SK-N-SH treated with all-trans-retinoic acid at 6 μM for 48 hours (cell line): ENCODE data around the gene EVI5.

Source experiments
- ATAC-seq: fragments of 200-7000 bp; cut with Tn5 transposase; 3 replicates; pipeline ENCODE4 v1.9.1; 2020; ENCODE audit warnings: mild to moderate bottlenecking, moderate library complexity
- ARNTL ChIP-seq: fragments of 450-650 bp; formaldehyde crosslinking; IDR thresholded peaks from 2 replicates; pipeline ENCODE4 v1.5.0; 2020; ENCODE audit warnings: low read depth, mild to moderate bottlenecking, moderate library complexity, borderline replicate concordance
- CREB5 ChIP-seq: fragments of 250-450 bp; sonication (Bioruptor Pico); IDR thresholded peaks from 2 replicates; pipeline ENCODE4 v1.5.1; 2020; ENCODE audit warnings: low read depth, mild to moderate bottlenecking, moderate library complexity
- CSDC2 ChIP-seq: fragments of 250-450 bp; sonication (Bioruptor Pico); IDR thresholded peaks from 2 replicates; pipeline ENCODE4 v1.5.0; 2020; ENCODE audit warnings: mild to moderate bottlenecking, moderate library complexity
- CSRNP3 ChIP-seq: fragments of 250-450 bp; sonication (Bioruptor Pico); IDR thresholded peaks from 2 replicates; pipeline ENCODE4 v1.5.1; 2021; ENCODE audit warnings: mild to moderate bottlenecking, moderate library complexity
- ESRRG ChIP-seq: fragments of 250-450 bp; sonication (Bioruptor Pico); IDR thresholded peaks from 2 replicates; pipeline ENCODE4 v1.6.1; 2021; ENCODE audit warnings: mild to moderate bottlenecking
- GLIS3 ChIP-seq: fragments of 250-450 bp; sonication (Bioruptor Pico); IDR thresholded peaks from 2 replicates; pipeline ENCODE4 v1.5.0; 2020; ENCODE audit warnings: mild to moderate bottlenecking, moderate library complexity
- ISL1 ChIP-seq: fragments of 250-450 bp; sonication (Bioruptor Pico); IDR thresholded peaks from 2 replicates; pipeline ENCODE4 v2.1.2; 2022; ENCODE audit warnings: mild to moderate bottlenecking, moderate library complexity
- OSR1 ChIP-seq: fragments of 250-450 bp; sonication (Bioruptor Pico); IDR thresholded peaks from 2 replicates; pipeline ENCODE4 v1.8.0; 2022; ENCODE audit warnings: moderate library complexity, mild to moderate bottlenecking, inconsistent platforms
- POU6F1 ChIP-seq: fragments of 250-450 bp; sonication (Bioruptor Pico); IDR thresholded peaks from 2 replicates; pipeline ENCODE4 v1.8.0; 2021; ENCODE audit warnings: low read depth, mild to moderate bottlenecking, moderate library complexity, borderline replicate concordance
- PPARA ChIP-seq: fragments of 250-450 bp; sonication (Bioruptor Pico); IDR thresholded peaks from 2 replicates; pipeline ENCODE4 v1.5.0; 2020; ENCODE audit warnings: mild to moderate bottlenecking, borderline replicate concordance
- RARB ChIP-seq: fragments of 250-450 bp; sonication (Bioruptor Pico); IDR thresholded peaks from 2 replicates; pipeline ENCODE4 v1.8.0; 2021; ENCODE audit warnings: mild to moderate bottlenecking, moderate library complexity
- SNAI2 ChIP-seq: fragments of 250-450 bp; sonication (Bioruptor Pico); IDR thresholded peaks from 2 replicates; pipeline ENCODE4 v1.5.0; 2020; ENCODE audit warnings: mild to moderate bottlenecking, moderate library complexity
- TCF4 ChIP-seq: fragments of 250-450 bp; sonication (Bioruptor Pico); IDR thresholded peaks from 2 replicates; pipeline ENCODE4 v1.8.0; 2021; ENCODE audit warnings: mild to moderate bottlenecking, moderate library complexity, borderline replicate concordance
- TOX ChIP-seq: fragments of 250-450 bp; sonication (Bioruptor Pico); IDR thresholded peaks from 2 replicates; pipeline ENCODE4 v1.8.0; 2021; ENCODE audit warnings: mild to moderate bottlenecking, moderate library complexity, borderline replicate concordance
- ZC3H10 ChIP-seq: fragments of 250-450 bp; sonication (Bioruptor Pico); IDR thresholded peaks from 2 replicates; pipeline ENCODE4 v1.5.1; 2021; ENCODE audit warnings: mild to moderate bottlenecking, moderate library complexity
- ZFP3 ChIP-seq: fragments of 250-450 bp; sonication (Bioruptor Pico); IDR thresholded peaks from 2 replicates; pipeline ENCODE4 v1.5.0; 2020; ENCODE audit warnings: mild to moderate bottlenecking, moderate library complexity
- ZNF565 ChIP-seq: fragments of 450-650 bp; formaldehyde crosslinking; conservative IDR thresholded peaks from 2 replicates; pipeline ENCODE4 v1.5.0; 2020; ENCODE audit warnings: low read depth, mild to moderate bottlenecking, moderate library complexity
- ZNF8 ChIP-seq: fragments of 450-650 bp; formaldehyde crosslinking; IDR thresholded peaks from 2 replicates; pipeline ENCODE4 v1.5.0; 2020; ENCODE audit warnings: mild to moderate bottlenecking, moderate library complexity
- TF ChIP-seq, protein P1 (sequence below): fragments of 250-450 bp; sonication (Bioruptor Pico); IDR thresholded peaks from 2 replicates; pipeline ENCODE4 v1.8.0; 2020; ENCODE audit warnings: mild to moderate bottlenecking, moderate library complexity, borderline replicate concordance
- TF ChIP-seq, protein P2 (sequence below): fragments of 250-450 bp; sonication (Bioruptor Pico); IDR thresholded peaks from 2 replicates; pipeline ENCODE4 v1.5.0; 2020; ENCODE audit warnings: mild to moderate bottlenecking, moderate library complexity

The EVI5 gene

GRCh38 chr1:92663775-92664174 is 121.1 kb downstream of the EVI5 start:
- no peak for ATAC-seq
- TF ChIP-seq CSDC2 (CRISPR knock-in tag), result no peak
- no peak for TF ChIP-seq ZFP3 (CRISPR knock-in tag)
- no peak for TF ChIP-seq TCF4
- no peak for TF ChIP-seq PPARA (CRISPR knock-in tag)
- TF ChIP-seq RARB, result no peak

GRCh38 chr1:92662048-92662447 is 122.9 kb downstream of the EVI5 start:
- no peak for TF ChIP-seq OSR1 (CRISPR knock-in tag)
- TF ChIP-seq, protein P1, sequence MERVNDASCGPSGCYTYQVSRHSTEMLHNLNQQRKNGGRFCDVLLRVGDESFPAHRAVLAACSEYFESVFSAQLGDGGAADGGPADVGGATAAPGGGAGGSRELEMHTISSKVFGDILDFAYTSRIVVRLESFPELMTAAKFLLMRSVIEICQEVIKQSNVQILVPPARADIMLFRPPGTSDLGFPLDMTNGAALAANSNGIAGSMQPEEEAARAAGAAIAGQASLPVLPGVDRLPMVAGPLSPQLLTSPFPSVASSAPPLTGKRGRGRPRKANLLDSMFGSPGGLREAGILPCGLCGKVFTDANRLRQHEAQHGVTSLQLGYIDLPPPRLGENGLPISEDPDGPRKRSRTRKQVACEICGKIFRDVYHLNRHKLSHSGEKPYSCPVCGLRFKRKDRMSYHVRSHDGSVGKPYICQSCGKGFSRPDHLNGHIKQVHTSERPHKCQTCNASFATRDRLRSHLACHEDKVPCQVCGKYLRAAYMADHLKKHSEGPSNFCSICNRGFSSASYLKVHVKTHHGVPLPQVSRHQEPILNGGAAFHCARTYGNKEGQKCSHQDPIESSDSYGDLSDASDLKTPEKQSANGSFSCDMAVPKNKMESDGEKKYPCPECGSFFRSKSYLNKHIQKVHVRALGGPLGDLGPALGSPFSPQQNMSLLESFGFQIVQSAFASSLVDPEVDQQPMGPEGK (CRISPR knock-in tag), result no peak
- TF ChIP-seq ZFP3 (CRISPR knock-in tag), result no peak
- no peak for TF ChIP-seq ZNF8
- TF ChIP-seq POU6F1, result no peak
- TF ChIP-seq CREB5 (CRISPR knock-in tag), result no peak
- TF ChIP-seq RARB, result no peak
- TF ChIP-seq TOX (CRISPR knock-in tag), result no peak
- no peak for TF ChIP-seq ESRRG (CRISPR knock-in tag)
- TF ChIP-seq ZNF565 (CRISPR knock-in tag), result no peak
- TF ChIP-seq, protein P2, sequence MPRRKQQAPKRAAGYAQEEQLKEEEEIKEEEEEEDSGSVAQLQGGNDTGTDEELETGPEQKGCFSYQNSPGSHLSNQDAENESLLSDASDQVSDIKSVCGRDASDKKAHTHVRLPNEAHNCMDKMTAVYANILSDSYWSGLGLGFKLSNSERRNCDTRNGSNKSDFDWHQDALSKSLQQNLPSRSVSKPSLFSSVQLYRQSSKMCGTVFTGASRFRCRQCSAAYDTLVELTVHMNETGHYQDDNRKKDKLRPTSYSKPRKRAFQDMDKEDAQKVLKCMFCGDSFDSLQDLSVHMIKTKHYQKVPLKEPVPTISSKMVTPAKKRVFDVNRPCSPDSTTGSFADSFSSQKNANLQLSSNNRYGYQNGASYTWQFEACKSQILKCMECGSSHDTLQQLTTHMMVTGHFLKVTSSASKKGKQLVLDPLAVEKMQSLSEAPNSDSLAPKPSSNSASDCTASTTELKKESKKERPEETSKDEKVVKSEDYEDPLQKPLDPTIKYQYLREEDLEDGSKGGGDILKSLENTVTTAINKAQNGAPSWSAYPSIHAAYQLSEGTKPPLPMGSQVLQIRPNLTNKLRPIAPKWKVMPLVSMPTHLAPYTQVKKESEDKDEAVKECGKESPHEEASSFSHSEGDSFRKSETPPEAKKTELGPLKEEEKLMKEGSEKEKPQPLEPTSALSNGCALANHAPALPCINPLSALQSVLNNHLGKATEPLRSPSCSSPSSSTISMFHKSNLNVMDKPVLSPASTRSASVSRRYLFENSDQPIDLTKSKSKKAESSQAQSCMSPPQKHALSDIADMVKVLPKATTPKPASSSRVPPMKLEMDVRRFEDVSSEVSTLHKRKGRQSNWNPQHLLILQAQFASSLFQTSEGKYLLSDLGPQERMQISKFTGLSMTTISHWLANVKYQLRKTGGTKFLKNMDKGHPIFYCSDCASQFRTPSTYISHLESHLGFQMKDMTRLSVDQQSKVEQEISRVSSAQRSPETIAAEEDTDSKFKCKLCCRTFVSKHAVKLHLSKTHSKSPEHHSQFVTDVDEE (CRISPR knock-in tag), result no peak
- TF ChIP-seq SNAI2 (CRISPR knock-in tag), result no peak
- TF ChIP-seq ARNTL (CRISPR knock-in tag), result no peak
- TF ChIP-seq ZC3H10, result no peak
- ATAC-seq, result no peak

DNA sequence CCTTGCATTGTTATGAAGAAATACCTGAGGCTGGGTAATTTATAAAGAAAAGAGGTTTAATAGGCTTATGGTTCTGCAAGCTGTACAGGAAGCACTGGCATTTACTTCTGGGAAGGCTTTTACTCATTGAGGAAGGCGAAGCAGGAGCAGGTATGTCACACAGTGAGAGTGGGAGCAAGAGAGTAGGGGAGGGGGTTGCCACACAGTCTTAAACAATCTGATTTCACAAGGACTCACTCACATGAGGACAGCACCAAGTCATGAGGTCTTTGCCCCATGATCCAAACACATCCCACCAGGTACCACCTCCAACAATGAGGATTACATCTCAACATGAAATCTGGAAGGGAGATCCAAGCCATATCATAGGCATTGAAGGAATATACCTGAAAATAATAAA is 127.2 kb downstream of the EVI5 start:
- ATAC-seq, result no peak
- TF ChIP-seq ISL1 (CRISPR knock-in tag) (no peak), TCF4 (no peak), RARB (no peak), OSR1 (CRISPR knock-in tag) (no peak), PPARA (CRISPR knock-in tag) (no peak), ZNF565 (CRISPR knock-in tag) (no peak), CSRNP3 (CRISPR knock-in tag) (no peak), ESRRG (CRISPR knock-in tag) (no peak), ARNTL (CRISPR knock-in tag) (no peak), GLIS3 (no peak), TOX (CRISPR knock-in tag) (no peak), SNAI2 (CRISPR knock-in tag) (no peak)
- TF ChIP-seq, protein P1 (CRISPR knock-in tag), result no peak
- TF ChIP-seq, protein P2 (CRISPR knock-in tag), result no peak
